GM12864 (cell line): ENCODE data around the gene NLGN1.

Source experiments
- DNase-seq: peaks from one replicate; pipeline ENCODE4 v3.0.0-alpha.2; 2011; ENCODE audit warnings: low read depth
- H3K4me3 ChIP-seq: 2 replicates; pipeline ENCODE4 v1.5.1; 2011; ENCODE audit warnings: mild to moderate bottlenecking, low read depth, low read length, control low read depth
- CTCF ChIP-seq: IDR thresholded peaks from 2 replicates; pipeline ENCODE4 v1.5.1; 2011; ENCODE audit warnings: low read depth, mild to moderate bottlenecking, moderate library complexity, low read length, control low read depth, inconsistent platforms; ENCODE audit errors: missing control alignments

The NLGN1 gene

GRCh38 chr3:174111776-174112175, 714.2 kb downstream of the NLGN1 start:
- no peak overlapping the region for H3K4me3 ChIP-seq
- no peak for TF ChIP-seq CTCF
- DNase-seq = no peak

GRCh38 chr3:174116421-174116820, 718.9 kb downstream of the NLGN1 start:
- no peak for TF ChIP-seq CTCF
- DNase-seq = no peak
- H3K4me3 ChIP-seq = no peak overlapping the region

- no peak for TF ChIP-seq CTCF
- DNase-seq = no peak
- no peak overlapping the region for H3K4me3 ChIP-seq
Measured at GRCh38 chr3:174120997-174121396, 723.5 kb downstream of the NLGN1 start.

GRCh38 chr3:174122411-174122810, 724.9 kb downstream of the NLGN1 start:
- DNase-seq = no peak
- H3K4me3 ChIP-seq = no peak overlapping the region
- no peak for TF ChIP-seq CTCF

GRCh38 chr3:174125267-174125824, 727.8 kb downstream of the NLGN1 start:
- no peak for DNase-seq
- no peak for TF ChIP-seq CTCF
- H3K4me3 ChIP-seq = no peak overlapping the region

GRCh38 chr3:174126990-174127758, 729.6 kb downstream of the NLGN1 start:
- H3K4me3 ChIP-seq = no peak overlapping the region
- DNase-seq = no peak
- no peak for TF ChIP-seq CTCF

- DNase-seq = no peak
- no peak for TF ChIP-seq CTCF
Measured at GRCh38 chr3:174132006-174132405, 734.5 kb downstream of the NLGN1 start.

More at GRCh38 chr3:174132006-174132405, 734.5 kb downstream of the NLGN1 start:
- H3K4me3 ChIP-seq = no peak overlapping the region
